ENCODE results near the gene ZNF436.
"Not testable (repeated sequence)": the region's sequence is repeated elsewhere in the genome, so short reads cannot be mapped to it uniquely, and the experiment has no call there.

ZNF436 gene

DNA sequence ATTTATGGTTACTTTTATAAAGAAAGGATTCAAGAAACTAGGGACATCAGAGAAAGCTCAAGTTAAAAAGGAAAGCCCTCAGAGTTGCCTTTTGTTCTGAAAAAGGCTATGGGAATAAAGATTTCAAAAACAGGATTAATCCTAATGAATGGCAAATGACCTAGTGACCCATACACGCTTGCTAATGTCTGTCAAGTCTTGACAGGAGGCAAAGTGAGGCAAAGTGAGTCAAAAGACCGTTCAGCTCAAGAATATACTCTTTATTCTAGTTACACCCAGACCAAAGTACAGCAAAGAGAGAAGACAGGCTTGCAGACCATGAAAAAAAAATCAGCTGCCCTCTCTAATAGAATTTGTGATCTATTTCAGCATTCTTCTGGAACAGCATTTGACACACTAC, 3.5 kb downstream of the ZNF436 start:
- DNase-seq = no peak

DNA sequence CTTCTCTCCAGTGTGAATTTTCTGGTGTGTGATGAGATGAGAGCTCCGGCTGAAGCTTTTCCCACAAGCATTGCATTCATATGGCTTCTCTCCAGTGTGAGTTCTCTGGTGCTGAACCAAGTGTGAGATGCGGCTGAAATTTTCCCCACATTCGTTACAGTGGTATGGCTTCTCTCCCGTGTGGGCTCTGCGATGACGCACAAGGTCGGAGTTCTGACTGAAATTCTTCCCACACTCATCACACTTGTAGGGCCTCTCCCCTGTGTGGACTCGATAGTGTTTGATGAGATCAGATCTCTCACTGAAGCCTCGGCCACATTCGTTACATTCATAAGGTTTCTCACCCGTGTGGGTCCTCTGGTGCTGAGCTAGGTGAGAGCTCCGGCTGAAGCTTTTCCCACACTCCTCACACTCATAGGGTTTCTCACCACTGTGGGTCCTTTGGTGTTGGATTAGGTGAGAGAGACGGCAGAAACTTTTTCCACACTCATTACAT, 7.4 kb downstream of the ZNF436 start:
- DNase-seq = no peak

- DNase-seq = no peak
Measured at GRCh38 chr1:23358310-23358875, 11.2 kb downstream of the ZNF436 start.

DNA sequence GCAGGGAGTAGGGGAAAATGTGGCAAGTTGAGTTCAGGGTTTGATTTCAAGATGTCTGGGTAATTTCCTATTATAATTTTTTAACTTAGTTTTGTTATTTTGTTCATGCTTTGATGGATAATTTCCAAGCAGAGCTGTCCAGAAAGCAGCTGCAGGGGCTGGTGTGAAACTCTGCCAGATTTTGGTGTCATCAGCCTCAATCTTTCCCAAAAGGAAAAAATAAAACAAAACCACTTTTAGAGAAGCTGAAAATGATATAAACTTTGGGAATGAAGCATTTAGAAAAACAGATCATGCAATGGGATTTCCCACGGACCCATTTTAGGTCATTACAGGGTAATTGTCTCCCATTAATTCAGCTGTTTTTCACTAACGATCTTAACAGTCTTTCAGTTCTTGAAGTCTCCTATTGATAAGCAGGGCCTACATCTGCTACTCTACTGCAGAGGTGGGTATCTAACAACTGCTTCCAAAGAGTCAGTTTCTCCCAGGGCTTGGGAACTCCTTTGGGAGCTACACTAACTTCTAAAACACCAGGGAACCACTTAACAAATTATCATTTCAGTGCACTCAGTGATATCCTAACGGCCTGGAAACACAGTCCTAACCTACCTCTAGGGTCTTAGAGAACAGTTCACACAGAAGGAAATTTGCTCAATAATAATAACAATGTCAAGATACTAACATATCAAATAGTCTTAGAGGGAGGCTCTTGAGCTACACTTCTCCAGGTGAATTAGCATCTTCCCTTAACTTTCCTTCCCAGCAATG, 12.3 kb downstream of the ZNF436 start:
- DNase-seq = no peak

DNA sequence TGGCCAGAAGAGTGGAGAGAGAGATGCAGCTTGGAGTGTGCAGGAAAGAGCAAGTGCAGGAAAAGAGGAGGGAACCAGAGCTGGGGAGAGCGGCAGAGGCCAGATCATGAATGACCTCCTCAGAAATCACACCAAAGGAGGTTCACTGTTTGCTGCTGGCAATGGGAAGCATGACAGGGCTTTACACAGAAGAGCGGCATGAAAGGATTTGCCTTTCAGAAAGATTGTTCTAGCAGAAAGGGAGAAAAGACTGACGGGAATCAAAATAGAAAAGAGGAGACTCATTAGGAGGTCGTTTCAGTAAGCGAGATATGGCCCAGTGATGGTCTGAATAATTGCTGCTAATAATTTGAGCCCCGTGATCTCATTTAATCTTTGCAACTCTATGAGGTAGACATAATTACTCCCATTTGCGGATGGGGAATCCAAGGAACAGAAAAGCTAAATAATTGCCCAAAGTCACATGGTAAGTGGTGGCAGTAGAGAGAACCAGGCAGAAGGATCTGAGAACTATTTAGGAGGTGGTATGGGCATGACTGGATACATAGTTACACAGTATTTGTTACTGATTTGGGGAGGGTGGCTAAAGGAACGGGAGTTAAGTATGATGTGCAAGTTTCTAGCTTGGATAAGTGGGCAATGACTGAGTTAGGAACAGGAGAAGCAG, 13.0 kb downstream of the ZNF436 start:
- DNase-seq = no peak

DNA sequence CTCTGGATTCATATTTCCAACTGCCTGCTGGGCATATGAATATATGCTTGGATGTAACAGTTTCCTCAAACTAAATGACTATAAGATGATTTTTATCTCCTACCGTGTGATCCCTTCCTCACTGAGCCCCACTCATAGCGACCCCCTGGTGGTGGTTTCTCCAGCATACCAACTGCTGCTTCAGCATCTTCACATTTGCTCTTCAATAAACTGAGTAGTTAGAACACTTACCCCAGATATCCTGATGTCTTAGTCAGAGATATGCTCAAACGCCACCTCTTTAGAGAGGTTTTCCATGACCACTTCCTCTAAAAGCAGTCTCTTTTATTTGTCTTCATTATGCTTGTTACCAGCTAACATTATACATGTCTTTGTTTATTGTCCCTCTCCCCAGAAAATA, 15.4 kb downstream of the ZNF436 start:
- no peak for DNase-seq

GRCh38 chr1:23352096-23352695, 17.4 kb downstream of the ZNF436 start:
- DNase-seq = no peak

GRCh38 chr1:23345920-23346319, 23.7 kb downstream of the ZNF436 start:
- DNase-seq = no peak

DNA sequence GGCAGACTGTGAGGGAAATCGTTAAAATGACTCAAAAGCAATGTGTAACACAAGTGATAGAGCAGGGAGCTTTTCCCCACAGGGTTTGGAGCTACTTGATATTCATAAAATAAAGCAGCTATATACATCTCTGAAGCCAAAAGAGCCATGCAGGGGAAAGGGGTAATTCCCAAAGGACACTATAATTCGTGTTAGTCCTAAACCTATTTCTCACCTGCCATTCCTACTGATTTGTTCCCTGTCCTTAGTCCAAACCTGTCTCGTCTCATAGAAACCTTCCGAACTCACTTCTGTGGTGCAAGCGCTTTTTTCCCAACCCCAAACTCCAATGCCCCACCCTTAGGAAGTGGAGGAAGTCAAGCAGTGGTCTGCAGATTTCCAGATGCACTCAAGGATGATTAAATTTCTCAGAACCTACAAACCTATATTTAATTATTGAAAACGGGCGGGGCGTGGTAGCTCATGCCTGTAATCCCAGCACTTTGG, 24.6 kb downstream of the ZNF436 start:
- no peak for DNase-seq

GRCh38 chr1:23344111-23344986, 25.3 kb downstream of the ZNF436 start, which contains the start of gene HNRNPR:
HNRNPR (minus strand) TSS chr1:23344284; CDS start chr1:23341008, 3,276 bp downstream.
- DNase-seq = peak; percentile 98

GRCh38 chr1:23343221-23344110, 26.2 kb downstream of the ZNF436 start:
- no peak for DNase-seq

DNA sequence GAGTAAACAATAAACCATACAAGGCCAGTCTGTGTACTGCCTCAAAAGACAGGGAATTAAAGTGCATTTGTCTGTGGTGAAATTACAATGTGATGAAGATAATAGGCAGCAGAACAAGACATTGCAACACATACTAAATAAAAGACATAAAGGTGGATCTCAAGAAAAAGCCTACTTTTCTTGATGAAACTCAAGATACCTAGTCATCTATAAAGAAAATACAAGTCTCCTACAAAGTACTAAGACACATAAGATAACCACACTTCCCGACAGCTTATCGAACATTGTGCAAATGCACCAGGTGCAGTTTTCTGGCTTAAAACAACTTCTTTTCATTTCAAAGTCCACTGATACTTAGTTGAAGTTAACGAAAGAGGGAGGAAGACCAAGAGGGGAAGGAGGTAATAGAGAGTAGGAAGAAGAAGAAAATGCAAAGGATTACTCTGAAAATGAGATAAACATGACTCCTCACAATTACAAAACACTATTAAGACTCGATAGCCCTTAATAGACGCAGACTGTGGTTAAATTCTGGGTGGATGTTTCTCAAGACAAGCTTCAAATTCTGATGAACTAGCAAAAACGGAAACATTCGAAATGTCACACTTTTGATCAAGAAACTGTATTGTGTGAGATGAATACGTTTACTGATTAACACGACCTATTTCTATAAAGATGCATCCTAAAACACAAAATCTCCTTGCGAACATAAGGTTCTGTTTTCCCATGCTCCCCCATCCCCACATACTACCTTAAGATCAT, 27.5 kb downstream of the ZNF436 start:
- DNase-seq = no peak

- DNase-seq = no peak
Measured at GRCh38 chr1:23339632-23340031, 30.0 kb downstream of the ZNF436 start.

- no peak for DNase-seq
Measured at GRCh38 chr1:23337869-23338268, 31.8 kb downstream of the ZNF436 start.

GRCh38 chr1:23331713-23332112, 37.9 kb downstream of the ZNF436 start:
- DNase-seq = no peak

DNA sequence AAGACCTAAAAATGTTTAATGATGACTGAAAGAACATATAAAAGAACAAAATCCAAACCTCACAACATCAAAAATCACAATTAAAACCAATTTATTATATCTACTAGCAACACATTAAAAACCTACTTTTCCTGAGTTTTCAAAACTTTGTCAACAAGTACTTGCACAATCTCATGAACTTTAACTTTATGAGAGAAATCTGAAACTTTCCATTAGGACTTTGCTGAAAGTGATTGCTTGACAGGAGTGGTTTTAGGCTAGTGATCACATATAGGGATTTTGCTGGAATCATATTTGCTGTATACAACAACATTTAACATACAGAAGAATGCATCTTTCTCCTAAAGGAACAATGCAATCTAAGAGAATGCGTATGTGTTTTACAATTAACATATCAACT, 38.8 kb downstream of the ZNF436 start:
- no peak for DNase-seq

DNA sequence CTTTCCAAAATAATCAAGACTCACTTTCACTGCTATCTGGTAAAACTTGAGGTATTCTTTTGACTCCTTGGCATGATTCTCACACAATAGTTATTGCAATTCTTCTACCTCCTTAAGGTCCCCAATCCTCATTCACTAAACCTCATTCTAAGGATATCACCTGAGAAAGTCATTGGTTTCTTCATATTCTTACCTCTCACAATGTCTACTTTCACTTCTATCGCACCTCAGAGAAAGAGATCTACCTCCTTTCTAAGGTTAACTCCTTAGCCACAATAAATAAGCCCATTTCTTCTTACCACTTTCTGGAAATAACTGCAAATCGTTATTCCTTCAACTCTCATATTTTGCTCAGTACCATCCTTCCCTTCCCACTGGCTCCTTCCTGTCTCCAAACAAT, 44.2 kb downstream of the ZNF436 start:
- DNase-seq = no peak

DNA sequence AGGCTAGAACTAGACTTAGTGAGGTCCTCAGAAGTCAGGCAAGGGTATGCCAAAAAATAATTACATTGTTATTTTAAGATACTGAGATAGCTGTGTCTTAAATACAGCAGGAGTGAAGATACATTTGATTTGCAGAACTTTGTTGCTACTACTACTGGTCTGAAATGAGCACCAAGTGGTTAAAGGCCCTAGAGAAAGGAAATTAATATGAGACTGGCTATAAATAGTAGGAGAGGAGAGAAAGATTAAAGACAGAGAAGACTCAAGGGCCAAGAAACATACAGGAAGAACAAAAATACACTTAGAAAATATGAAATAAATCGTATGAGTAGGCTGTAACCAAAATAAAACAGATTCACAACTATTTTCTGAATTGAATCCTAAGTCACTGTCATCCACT, 46.9 kb downstream of the ZNF436 start:
- no peak for DNase-seq

DNA sequence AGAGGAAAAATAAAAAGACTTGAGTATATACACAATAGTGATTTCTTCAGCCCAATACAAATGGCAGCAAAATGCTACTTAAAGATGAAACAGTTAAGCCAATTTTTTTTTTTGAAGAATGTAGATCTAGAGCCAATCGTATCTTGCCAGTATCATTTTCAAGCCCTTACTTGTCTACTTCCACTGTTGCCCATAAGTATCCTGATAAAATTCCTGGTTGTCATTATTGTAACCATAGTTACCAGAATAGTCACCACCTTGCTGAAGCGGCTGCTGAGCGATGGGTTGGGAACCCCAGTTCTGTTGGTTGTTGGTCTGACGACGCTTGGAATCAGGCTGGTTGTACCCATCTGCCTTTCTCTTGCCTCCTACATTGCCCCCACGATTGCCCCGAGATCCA, 59.4 kb downstream of the ZNF436 start:
- DNase-seq = not testable (repeated sequence)
